Measurements from ENCODE around the gene GATD1.

Gene GATD1

DNA sequence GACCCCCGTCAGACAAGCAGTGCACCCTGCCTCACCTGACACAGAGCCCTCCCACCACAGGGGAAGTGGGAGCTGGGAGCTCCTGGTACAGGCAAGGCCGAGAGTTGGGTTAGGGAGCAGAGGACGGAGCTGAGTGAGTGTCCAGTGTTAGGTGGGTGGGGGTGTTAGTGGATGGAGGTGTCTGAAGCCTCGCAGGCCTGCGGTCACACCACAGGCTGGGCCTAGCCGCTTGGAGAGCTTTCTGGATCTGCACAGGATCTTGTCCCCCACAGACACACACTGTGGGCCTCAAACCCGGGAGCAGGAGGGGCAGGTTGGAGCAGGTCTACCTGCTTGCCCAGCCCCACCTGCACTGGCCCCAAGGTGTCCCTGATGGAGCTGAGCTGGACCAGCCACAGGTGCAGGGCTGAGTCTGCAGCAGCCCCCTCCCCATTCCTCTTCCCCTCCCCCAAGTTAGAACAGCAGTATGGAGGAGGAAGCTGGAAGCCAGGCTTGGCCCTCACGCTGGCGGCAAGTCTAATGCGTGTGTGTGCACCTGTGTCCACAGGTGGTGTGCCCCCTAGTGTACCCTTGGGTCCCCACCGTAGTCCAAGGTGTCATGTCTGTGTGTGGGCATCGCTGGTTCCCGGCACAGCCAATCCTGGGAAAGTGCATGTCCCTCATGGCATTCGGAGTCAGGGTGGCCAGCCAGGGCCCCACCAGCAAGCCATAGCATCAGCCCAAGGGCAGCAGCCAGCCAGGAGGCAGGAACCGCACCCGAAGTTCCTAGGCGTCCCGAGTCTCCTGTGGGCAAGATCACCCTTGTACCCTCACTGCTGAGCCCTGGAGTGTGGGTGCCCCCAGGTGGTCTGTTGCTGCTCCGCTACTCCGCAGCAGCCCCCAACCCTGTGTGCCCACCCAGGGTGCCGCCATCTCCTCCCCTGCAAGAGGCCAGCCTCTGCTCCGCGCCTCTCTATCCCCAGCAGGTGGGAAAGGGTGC is 2.0 kb upstream of the GATD1 start:
- DNase-seq (ENCODE audit: low spot score), result no peak

DNA sequence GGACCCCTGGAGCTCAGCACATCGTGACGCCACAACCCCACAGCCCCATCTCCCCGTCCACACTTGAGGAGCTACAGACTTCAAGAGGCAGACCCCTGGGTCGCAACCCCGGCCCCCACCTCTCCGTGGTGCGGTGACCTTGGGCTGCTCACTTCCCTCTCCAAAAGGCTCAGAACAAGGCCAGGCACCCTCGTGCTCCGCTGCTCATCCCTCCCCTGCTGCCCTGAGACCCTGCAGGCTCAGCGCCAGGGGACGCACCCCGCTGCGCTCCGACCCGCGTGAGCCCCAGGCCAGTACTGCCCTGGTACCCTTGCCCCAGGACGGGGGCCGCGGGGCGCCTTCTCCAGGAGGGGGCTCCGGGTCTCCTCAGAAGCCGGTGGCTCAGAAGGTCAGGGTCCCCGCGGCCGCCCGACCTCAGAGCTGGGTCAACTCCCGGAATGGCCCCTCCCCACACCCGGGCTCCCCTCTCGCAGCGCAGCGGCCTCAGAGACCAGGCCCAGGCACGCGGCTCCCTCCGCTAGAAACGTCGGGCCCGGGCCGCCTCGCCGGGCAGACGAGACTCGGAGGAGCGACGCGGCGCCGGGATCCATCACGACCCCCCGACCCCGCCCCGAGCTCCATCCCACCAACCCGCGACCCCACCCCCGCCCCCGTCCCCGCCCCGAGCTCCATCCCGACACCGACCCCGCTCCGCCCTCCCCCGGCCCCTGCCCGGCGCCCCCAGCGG is 563 bp downstream of the GATD1 start:
- peak; percentile 23 for DNase-seq (ENCODE audit: low spot score)

DNA sequence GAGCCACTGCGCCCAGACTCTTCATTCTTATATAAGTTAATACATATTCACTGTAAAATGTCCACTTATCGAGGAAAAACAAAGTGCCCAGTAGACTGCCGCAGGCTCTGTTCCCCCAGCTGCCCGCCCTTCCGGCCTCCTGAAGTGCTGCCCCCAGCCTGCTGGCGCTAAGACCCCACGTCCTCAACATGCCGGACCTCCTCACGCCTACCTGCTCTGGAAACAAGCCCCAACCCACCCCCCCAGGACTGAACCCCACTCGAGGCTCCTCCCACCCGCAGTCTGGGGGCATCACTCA is 1.1 kb downstream of the GATD1 start:
- DNase-seq (ENCODE audit: low spot score), result no peak

DNA sequence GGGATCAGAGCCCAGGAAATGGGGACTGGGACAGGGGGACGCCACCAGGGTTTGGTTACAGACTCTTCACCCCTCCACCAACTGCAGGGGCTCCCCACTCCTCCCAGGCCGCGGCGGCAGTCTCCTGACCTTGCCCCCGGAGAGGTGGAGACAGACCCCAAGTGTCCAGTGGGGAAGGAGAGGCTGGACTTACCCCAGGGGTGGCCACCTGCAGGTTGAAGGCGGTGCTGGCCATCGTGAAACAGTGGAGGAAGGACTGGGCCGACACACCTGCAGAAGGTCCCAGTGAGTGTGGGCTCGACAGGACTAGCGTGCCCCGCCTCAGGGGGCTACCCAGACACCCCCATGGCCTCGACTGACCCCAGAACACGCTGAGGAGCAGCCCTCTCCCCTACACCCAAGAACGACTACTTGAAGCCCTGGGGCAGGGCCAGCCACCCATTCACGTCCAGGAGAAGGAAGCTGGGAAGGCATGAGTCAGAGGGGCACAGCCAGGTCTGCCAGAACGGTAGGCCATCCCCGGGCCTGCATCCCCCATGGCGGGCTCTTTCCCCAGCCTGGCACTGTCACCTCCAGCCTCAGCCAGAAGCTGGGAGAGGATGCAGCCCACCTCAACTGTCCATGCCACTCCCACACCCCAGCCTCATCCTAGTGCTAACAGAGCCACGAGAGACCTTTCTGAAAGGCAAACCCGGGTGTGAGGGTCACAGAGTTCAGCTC is 2.3 kb downstream of the GATD1 start:
- DNase-seq (ENCODE audit: low spot score), result no peak

GRCh38 chr11:773830-774229 is 3.5 kb downstream of the GATD1 start:
- no peak for DNase-seq (ENCODE audit: low spot score)

- DNase-seq (ENCODE audit: low spot score), result no peak
Measured at GRCh38 chr11:773425-773824, 3.9 kb downstream of the GATD1 start.

DNA sequence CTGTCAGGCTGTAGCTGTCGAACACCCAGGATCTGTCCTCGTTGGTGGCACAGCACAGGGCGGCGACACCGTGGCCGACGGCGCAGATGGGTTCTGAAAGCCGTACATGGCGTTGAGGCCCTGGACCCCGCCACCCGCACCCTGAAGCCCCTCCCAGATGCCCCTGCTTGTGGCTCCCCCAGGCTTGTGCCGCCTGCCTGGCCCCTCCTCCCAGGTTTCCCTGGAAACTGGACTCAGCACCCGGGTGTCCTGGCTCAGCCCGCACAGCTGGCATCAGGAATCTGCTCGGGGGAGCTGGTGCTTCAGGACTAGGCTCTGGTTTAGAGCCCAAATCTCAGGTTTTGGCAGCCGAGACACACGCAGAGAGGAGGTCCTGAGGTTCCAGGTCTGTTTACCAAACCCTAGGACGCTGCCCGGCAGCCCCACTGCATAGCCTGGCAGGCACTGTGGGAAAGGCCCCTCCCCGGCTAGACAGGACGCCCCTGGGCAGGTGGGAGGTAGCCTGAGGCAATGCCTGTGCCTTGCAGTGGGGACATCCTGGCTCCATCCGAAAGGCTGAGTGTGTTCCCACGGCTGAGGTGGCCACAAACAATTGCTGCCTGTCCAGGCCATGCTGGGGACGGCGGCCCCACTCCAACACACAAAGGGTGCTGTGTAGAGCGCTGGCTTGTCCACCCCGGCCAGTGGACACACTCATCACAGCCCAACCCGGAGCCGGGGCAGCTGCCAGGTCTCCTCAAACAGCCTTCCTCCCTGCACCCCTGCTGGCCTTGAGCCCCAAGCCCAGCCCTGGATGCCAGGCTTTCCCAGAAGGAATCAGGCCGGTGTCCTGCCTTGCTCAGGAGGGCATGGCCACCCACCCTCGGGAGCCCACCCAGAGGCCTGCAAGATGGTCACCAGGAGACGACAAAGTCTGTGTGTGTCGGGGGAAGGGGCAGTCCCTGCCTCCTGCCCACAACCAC is 4.6 kb downstream of the GATD1 start:
- DNase-seq (ENCODE audit: low spot score), result no peak

DNA sequence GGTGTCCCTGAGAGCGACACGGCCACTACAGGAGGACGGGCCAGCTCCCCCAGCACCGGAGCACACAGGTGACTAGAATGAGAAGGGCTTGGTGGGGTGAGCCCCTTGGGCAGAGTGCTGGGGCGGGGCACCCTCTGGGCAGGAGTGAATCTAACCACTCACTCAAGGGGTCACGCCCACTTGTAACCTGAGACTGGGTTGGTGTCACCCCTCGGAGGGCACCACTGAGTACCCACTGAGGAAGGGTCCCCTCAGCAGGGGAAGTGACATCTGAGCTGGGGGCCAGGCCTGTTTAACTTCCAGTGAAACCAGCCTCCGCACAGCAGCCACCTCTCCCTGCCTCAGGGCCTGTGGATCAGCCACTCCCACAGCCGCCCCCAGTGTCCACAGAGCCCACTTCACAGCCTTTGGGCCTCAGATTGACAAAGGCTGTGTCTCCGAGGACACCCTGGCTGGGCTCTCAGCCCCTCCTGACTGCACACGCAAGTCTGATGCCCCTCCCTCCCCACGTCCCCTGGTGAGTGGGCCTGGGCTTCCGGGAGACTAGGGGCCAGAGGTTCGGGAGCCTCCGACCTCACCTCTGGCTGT is 5.6 kb downstream of the GATD1 start:
- DNase-seq (ENCODE audit: low spot score), result no peak

GRCh38 chr11:770642-771616 is 6.4 kb downstream of the GATD1 start:
- DNase-seq (ENCODE audit: low spot score), result no peak

DNA sequence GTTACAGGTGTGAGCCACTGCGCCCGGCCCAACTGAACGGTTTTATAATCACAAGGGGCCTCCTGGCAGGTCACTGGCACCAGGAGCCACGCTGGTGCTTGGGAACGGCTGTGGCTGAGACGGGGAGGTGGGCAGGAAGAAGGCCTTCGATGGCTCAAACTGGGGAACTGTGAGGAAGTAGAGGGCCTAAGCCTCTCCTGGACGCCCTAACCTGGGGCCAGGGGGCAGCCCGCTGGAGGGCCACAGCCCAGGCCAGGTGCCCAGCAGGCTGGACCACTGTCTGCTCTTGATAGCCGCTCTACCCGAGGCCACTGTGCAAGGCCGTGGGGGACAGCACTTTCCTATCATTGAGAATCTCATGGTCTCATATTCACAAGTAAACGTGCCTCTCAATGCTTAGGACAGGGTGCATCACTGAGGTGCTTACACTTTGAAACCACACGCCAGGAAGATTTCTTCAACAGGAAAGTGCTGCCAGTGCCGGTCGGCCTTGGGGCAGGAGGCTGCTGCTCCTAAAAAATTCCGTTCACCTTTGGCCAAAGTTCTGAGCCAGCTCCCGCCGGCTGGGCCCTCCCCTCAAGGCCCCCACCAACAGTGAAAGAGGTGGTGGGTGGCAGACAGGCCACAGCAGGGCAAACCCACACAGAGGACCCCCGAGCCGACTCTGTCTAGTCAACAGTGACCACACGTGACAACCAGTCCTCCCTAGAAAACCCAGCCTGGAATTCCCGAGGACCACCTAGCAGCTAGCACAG is 7.2 kb downstream of the GATD1 start:
- DNase-seq (ENCODE audit: low spot score), result no peak

DNA sequence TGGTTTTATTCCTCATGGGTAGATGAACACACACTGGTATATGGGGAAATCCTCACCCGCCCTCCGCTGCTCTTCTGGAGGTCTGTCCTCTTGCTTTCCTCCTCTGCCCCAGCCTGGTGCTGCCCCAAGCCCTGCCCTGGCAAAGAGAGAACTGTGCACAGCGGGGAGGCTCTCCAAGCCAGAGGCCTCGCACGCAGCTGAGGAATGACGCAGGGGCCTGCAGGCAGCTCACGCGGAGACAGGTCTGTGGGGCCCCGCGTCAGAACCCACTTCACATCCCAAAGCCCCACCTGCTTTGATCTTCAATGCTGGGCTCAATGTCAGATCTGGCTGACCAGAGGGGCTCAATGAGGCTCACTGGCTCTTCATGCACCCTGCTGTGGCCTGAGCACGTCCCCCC is 10.0 kb downstream of the GATD1 start:
- no peak for DNase-seq (ENCODE audit: low spot score)

DNA sequence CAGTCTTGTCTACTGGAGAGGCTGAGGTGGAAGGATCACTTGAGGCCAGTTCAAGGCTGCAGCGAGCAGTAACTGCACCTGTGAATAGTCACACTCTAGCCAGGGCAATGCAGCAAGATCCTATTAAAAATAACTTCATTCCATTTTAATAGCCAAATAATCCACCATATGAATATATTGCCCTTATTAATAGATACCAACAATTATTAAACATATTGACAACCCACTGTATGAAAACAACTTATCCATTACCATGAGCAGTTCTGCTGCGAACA is 10.4 kb downstream of the GATD1 start:
- no peak for DNase-seq (ENCODE audit: low spot score)

- no peak for DNase-seq (ENCODE audit: low spot score)
Measured at GRCh38 chr11:766106-766935, 11.0 kb downstream of the GATD1 start.

DNA sequence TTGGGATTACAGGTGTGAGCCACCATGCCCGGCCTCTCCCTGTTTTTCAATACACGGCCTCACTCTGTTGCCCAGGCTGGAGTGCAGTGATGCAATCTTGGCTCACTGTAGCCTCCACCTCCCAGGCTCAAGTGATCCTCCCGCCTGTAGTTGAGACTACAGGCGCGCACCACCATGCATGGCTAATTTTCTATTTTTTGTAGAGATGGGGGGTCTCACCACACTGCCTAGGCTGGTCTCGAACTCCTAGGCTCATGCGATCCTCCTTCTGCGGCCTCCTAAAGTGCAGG is 11.5 kb downstream of the GATD1 start:
- DNase-seq (ENCODE audit: low spot score), result no peak

DNA sequence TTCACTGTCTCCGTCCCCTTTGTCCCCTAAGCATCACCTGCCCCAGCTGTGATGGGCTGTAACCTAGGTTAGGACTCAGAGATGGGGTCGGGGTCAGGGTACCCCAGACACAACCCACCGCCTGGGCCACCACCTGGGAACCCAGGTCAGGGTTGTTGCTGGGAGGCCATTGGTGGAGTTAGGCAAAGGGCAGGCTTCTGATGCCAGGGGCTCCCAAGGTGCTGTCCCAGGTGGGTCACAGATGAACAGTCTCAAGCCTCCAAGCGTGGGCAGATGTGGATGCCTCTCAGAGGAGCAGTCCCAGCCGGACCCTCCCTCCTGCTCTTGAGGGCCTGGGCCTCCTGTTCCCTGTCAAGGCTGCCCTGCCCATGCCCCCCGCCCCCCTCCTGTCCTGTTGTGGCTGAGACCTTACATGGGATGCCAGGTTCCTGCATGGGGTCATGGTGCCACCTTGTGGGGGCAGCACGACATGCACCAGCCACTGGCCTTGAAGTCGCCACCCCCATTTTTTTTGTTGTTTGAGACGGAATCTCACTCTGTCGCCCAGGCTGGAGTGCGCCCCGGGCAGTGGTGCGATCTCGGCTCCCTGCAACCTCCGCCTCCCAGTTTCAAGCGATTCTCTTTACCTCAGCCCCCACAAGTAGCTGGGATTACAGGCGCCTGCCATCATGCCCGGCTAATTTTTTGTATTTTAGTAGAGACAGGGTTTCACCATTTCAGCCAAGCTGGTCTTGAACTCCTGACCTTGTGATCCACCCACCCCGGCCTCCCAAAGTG is 12.1 kb downstream of the GATD1 start:
- DNase-seq (ENCODE audit: low spot score), result peak; percentile 75

GRCh38 chr11:764322-765024 is 12.8 kb downstream of the GATD1 start:
- DNase-seq (ENCODE audit: low spot score), result no peak

DNA sequence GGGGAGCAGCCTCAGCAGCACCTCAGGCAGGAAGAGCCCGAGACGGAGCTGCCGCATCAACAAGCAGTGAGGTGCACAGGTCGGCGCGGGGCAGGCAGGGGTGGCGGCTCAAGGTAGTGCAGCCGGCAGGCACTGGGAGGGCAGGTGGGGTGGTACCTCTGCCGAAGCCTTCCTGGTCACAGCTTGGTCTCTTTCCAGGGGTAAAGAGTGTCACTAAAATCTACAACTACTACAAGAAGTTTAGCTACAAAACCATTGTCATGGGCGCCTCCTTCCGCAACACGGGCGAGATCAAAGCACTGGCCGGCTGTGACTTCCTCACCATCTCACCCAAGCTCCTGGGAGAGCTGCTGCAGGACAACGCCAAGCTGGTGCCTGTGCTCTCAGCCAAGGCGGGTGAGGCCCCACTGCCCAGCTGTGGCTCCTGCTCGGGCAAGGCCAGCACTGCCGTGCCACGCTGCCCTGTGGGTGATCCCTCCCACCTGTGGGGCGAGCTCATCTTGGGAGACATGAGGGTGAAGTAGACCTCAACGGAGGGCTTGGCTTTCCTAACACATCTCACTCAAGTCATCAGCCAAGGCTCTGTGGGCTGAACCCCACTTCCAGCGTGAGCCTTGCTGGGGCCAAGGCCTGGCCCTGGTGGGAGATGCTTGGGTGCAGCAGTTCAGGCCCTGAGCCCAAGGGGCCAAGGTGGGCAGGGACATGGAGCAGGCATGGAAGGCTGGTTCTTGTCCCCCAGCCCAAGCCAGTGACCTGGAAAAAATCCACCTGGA is 13.6 kb downstream of the GATD1 start:
- no peak for DNase-seq (ENCODE audit: low spot score)

Data from hematopoietic multipotent progenitor cell treated with erythropoietin and hydrocortisone succinate and interleukin-3 and kit ligand, for 15 days (in vitro differentiated cells).